Activated naive CD4-positive, alpha-beta T cell treated with anti-CD3 and anti-CD28 coated beads, Interleukin-2, amount 10 ng/mL, durations not matched to agents 7 days and 5 days (primary cell): ENCODE data around the gene CELA3A.
"Not testable (repeated sequence)": the region's sequence is repeated elsewhere in the genome, so short reads cannot be mapped to it uniquely, and the experiment has no call there.

Source experiments
- CTCF ChIA-PET: fragments of 350-600 bp; sonication (Branson Sonifier 250); formaldehyde crosslinking; loops from one replicate; lab custom pipeline; 2021; ENCODE audit warnings: antibody characterized with exemption; lab: Charles Lee
- DNase-seq: peaks from one replicate; pipeline ENCODE4 v3.0.0-alpha.2; 2020
- H3K27ac Mint-ChIP-seq: one replicate; pipeline ENCODE4 v1.8.0; 2021; ENCODE audit warnings: mild to moderate bottlenecking, moderate library complexity, mixed read lengths
- H3K27me3 Mint-ChIP-seq: one replicate; pipeline ENCODE4 v1.8.0; 2021; ENCODE audit warnings: mild to moderate bottlenecking, mixed read lengths
- H3K36me3 Mint-ChIP-seq: one replicate; pipeline ENCODE4 v1.8.0; 2021; ENCODE audit warnings: mixed read lengths
- H3K4me1 Mint-ChIP-seq: one replicate; pipeline ENCODE4 v1.8.0; 2021; ENCODE audit warnings: mixed read lengths
- H3K4me3 Mint-ChIP-seq: one replicate; pipeline ENCODE4 v1.8.0; 2021; ENCODE audit warnings: mild to moderate bottlenecking, moderate library complexity, mixed read lengths
- H3K9me3 Mint-ChIP-seq: one replicate; pipeline ENCODE4 v1.8.0; 2021; ENCODE audit warnings: mixed read lengths

CELA3A gene

DNA sequence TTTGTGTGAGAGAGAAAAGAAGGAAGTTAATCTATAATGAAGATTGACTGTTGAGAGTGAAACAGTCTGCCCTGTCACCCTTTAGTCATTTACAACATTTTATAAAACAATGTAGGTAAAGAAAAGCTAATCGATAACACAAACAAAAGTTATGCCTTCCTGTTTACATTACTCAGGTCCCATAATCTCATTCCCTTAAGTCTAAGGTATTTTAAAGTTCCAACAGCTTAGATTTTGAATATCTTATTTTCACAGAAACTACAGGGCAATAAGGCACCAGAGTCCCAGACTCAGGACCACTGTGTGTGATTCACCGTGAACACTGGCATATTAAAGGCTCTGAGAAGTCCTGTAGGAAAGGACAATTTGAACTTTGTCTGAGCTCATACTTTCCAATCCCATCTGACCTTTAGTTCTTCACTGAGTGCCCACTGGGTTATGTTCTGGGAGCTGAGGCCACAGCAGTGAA lies 28.4 kb upstream of the CELA3A start:
- H3K27ac Mint-ChIP-seq = not testable (repeated sequence)

DNA sequence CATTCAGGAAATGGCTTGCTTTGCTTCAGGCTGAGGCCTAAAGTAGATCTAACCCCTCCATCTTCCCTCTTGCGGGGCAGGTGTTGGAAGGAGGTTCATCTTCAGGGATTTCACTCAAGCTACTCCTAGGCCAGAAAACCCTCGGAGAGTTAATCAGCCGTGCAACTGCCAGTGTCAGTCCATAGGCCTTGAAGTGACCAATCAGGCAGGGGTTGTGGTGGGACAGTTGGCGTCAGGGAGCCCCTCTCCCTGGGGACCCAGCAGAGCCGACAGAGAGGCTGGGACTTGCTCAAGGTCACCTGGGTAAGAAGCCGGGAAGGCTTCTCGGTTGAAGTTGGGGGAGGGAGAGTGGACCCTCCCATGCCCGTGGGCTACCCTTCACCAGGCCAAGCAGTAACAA lies 27.5 kb upstream of the CELA3A start:
- H3K27me3 Mint-ChIP-seq, H3K4me1 Mint-ChIP-seq, DNase-seq, H3K4me3 Mint-ChIP-seq, CTCF ChIA-PET, H3K27ac Mint-ChIP-seq, H3K9me3 Mint-ChIP-seq, H3K36me3 Mint-ChIP-seq: not testable (repeated sequence)

More for the DNA sequence above, 28.4 kb upstream of the CELA3A start:
- H3K27me3 Mint-ChIP-seq, DNase-seq, H3K9me3 Mint-ChIP-seq, H3K4me1 Mint-ChIP-seq, H3K4me3 Mint-ChIP-seq, CTCF ChIA-PET, H3K36me3 Mint-ChIP-seq: not testable (repeated sequence)

DNA sequence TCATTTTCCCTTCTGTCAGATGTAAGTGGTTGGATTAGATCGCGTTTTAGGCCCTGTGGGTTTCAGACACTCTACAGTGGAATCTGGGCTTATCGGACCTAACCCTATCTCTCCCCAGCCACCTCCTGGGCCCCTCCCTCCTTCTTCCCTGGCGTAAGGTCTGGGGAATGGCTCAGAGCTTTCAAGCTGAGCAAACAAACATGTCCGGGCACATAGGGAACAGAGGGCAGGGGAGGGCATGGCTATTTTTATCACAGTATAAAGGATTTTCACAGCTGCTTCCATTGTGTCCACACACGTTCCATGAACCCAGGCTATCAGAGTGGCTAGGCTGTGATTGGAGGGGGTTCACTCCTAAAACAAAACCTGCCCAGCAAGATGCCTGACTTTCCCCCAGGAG lies 26.8 kb upstream of the CELA3A start:
- H3K4me1 Mint-ChIP-seq, H3K27ac Mint-ChIP-seq, H3K9me3 Mint-ChIP-seq, H3K27me3 Mint-ChIP-seq, H3K36me3 Mint-ChIP-seq, DNase-seq, CTCF ChIA-PET, H3K4me3 Mint-ChIP-seq: not testable (repeated sequence)

DNA sequence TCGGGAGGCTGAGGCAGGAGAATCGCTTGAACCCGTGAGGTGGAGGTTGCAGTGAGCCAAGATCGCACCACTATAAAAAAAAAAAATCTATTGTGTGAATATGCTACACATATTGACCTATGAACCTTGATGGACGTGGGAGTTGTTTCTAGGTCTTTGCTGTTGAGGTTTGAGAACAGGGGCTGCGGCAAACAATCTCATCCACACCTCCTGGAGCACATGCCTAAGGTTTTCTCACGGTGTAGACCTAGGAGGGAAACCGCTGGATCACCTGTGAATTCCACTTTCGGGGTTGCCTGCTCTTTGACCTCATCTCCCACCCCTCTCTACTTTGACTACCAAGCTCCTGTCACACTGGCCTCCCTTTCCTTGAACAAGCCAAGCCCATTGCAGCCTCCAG lies 26.2 kb upstream of the CELA3A start:
- DNase-seq, H3K4me3 Mint-ChIP-seq, H3K27ac Mint-ChIP-seq, H3K9me3 Mint-ChIP-seq, H3K27me3 Mint-ChIP-seq, H3K4me1 Mint-ChIP-seq, CTCF ChIA-PET, H3K36me3 Mint-ChIP-seq: not testable (repeated sequence)

DNA sequence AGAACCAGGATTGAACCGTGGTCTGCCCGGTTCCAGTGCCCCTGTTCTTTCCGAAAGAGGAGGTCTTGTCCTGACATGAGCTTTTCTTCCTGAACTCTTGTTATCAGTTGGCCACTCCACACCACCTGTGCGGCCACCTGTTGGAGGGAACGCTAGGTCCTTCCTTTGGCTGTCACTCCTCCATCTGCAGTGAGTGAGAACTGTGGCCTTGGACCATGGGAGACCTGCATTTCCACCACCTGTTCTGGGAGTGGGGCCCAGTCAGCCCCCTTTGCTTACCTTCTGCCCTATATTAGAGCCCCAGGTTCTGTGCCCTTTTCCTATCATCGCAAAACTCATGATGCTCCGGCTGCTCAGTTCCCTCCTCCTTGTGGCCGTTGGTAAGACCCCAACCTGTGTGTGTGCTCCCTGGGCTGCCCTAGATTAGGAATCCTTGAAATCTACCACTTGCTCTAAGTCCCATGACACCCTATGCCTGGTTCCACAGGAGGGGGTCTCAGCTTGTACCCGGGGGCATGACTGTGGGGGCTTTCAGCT lies 24.7 kb upstream of the CELA3A start, which contains the start of gene CELA3B:
CELA3B (plus strand) TSS at position 320 of the 537 bp plus-strand sequence; CDS start at position 338, 18 bp downstream.
- H3K4me1 Mint-ChIP-seq, H3K36me3 Mint-ChIP-seq, CTCF ChIA-PET, H3K27ac Mint-ChIP-seq, DNase-seq, H3K4me3 Mint-ChIP-seq, H3K27me3 Mint-ChIP-seq, H3K9me3 Mint-ChIP-seq: not testable (repeated sequence)

DNA sequence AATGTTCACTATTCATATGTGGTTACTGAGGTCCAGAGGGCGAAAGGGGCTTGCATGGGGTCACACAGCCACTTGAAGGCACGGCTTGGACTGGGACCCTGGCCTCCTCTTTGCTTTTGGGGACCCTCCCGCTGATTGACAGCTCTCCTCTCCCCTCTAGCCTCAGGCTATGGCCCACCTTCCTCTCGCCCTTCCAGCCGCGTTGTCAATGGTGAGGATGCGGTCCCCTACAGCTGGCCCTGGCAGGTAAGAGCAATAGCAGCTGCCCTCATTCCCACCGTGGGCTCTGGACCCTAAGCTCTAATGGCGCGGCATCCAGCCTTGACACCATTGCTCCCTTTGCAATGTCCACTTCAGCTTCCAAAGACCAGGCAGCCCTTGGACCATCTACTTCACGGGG lies 23.2 kb upstream of the CELA3A start:
- H3K27ac Mint-ChIP-seq, H3K36me3 Mint-ChIP-seq, H3K27me3 Mint-ChIP-seq, DNase-seq, H3K4me3 Mint-ChIP-seq, H3K9me3 Mint-ChIP-seq, H3K4me1 Mint-ChIP-seq: not testable (repeated sequence)
- CTCF ChIA-PET = interaction anchor here (0.6 kb wide), 1 partner anchor 28 kb away, joined by 3 read pairs; no protein-coding TSS in a partner anchor

DNA sequence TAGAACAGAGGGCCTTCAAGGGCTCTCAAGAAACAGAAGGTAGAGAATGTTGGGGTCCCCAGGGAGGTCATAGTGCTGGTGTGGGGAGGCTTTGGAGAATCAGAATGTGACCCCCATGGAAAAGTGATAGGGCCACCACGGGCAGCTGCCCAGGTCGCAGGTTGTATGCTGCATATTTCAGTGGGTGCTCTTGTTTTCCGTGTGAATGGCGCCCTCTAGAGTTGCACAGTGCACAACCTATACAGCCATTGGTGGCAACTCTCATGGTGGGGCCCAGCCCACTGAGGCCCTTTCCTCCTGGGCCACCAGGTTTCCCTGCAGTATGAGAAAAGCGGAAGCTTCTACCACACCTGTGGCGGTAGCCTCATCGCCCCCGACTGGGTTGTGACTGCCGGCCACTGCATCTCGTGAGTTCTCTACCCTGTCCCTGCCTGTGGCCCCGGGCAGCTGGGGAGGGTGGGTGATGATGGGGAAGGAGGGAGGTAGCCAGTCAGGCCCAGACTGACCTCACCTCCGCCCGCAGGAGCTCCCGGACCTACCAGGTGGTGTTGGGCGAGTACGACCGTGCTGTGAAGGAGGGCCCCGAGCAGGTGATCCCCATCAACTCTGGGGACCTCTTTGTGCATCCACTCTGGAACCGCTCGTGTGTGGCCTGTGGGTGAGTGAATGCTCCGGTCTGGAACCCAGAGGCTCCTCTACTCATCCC lies 20.8 kb upstream of the CELA3A start:
- not testable (repeated sequence) for H3K27me3 Mint-ChIP-seq, H3K4me1 Mint-ChIP-seq, H3K36me3 Mint-ChIP-seq, H3K9me3 Mint-ChIP-seq, H3K4me3 Mint-ChIP-seq, H3K27ac Mint-ChIP-seq
- peak; percentile 48 for DNase-seq
- CTCF ChIA-PET = interaction anchor here (2.0 kb wide), 1 partner anchor 44 kb away, joined by 5 read pairs; no protein-coding TSS in a partner anchor

DNA sequence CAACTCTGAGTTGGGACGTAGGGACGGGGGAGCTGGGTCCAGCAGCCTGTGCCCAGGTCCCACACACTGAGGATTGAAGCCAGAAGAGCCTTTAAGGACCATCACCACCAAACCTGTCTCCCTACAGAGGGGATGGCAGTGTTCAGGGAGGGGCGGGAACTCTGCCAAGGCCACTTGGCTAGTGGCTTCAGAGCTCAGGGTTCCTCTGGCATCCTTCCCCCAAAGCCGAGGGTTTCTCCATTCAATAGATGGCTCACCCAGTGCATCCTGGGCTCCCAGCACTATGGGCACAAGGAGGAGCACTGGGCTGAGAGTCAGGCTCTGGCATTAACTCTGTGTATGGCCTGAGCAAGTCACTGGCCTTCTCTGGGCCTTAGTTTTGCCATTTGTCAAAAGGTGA lies 20.2 kb upstream of the CELA3A start:
- not testable (repeated sequence) for DNase-seq, H3K27ac Mint-ChIP-seq, H3K4me1 Mint-ChIP-seq, H3K36me3 Mint-ChIP-seq, H3K27me3 Mint-ChIP-seq, H3K9me3 Mint-ChIP-seq, H3K4me3 Mint-ChIP-seq
- CTCF ChIA-PET = interaction anchor here (2.0 kb wide), 1 partner anchor 43 kb away, joined by 5 read pairs; no protein-coding TSS in a partner anchor

DNA sequence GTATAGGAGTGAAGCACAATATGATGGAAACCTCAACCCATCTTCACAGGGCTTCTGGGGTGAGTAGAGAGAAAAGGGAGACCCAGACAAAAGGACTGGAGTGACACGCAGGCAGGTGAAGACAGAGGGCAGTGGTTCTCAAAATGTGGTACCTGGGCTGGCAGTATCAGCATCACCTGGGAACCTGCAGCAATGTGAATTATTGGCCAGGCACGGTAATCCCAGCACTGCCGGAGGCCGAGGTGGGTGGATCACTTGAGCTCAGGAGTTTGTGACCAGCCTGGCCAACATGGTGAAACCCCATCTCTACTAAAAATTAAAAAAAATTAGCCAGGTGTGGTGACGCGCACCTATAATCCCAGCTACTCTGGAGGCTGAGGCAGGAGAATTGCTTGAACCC lies 19.3 kb upstream of the CELA3A start:
- H3K4me3 Mint-ChIP-seq, H3K4me1 Mint-ChIP-seq: not testable (repeated sequence)
- CTCF ChIA-PET = interaction anchor here (0.6 kb wide), 1 partner anchor 52 kb away, joined by 3 read pairs; no protein-coding TSS in a partner anchor

DNA sequence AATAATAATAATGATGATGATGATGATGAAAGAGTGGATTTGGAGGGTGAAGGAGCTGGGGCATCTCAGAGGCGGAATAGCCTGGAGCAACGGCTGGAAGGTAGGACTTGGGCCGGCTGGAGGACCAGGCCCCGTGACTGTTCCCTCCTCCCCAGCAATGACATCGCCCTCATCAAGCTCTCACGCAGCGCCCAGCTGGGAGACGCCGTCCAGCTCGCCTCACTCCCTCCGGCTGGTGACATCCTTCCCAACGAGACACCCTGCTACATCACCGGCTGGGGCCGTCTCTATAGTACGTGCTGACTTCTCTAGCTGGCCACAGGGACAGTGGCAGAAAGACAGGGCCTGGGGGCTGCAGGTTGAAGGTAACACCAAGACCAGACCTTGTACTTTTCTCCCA lies 17.9 kb upstream of the CELA3A start:
- CTCF ChIA-PET, DNase-seq, H3K9me3 Mint-ChIP-seq, H3K27ac Mint-ChIP-seq, H3K36me3 Mint-ChIP-seq, H3K4me3 Mint-ChIP-seq, H3K4me1 Mint-ChIP-seq, H3K27me3 Mint-ChIP-seq: not testable (repeated sequence)

More for the DNA sequence above, 19.3 kb upstream of the CELA3A start:
- not testable (repeated sequence) for H3K27ac Mint-ChIP-seq, H3K27me3 Mint-ChIP-seq, H3K36me3 Mint-ChIP-seq, H3K9me3 Mint-ChIP-seq, DNase-seq

DNA sequence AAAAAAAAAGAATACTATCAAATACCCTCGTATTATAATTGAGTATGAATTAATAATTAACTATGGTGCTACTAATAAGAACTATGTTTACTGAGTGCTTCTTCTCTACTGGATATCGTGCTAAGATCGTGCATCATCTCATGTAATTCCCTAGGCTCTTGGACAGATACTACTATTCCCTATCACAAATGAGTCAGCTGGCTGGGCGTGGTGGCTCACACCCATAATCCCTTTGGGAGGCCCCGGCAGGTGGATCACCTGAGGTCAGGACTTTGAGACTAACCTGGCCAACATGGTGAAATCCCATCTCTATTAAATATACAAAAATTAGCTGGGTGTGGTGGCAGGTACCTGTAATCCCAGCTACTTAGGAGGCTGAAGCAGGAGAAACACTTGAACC lies 15.6 kb upstream of the CELA3A start:
- DNase-seq, H3K27ac Mint-ChIP-seq, H3K27me3 Mint-ChIP-seq, CTCF ChIA-PET, H3K36me3 Mint-ChIP-seq, H3K4me1 Mint-ChIP-seq, H3K9me3 Mint-ChIP-seq, H3K4me3 Mint-ChIP-seq: not testable (repeated sequence)

DNA sequence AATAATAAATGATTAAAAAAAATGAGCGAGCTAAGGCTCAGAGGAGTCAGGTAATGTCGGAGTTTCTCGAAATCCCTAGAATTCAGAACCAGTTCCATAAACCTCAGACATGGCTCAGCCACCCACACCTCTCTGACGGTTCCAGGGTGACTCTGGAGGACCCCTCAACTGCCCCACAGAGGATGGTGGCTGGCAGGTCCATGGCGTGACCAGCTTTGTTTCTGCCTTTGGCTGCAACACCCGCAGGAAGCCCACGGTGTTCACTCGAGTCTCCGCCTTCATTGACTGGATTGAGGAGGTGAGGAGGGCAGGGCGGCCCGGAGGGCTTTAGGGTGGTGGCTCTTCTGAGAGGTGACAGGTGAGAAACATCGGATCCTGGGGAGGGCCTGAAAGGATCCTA lies 15.1 kb upstream of the CELA3A start:
- H3K4me3 Mint-ChIP-seq, DNase-seq, H3K36me3 Mint-ChIP-seq, H3K27me3 Mint-ChIP-seq, H3K9me3 Mint-ChIP-seq, H3K27ac Mint-ChIP-seq, CTCF ChIA-PET, H3K4me1 Mint-ChIP-seq: not testable (repeated sequence)

DNA sequence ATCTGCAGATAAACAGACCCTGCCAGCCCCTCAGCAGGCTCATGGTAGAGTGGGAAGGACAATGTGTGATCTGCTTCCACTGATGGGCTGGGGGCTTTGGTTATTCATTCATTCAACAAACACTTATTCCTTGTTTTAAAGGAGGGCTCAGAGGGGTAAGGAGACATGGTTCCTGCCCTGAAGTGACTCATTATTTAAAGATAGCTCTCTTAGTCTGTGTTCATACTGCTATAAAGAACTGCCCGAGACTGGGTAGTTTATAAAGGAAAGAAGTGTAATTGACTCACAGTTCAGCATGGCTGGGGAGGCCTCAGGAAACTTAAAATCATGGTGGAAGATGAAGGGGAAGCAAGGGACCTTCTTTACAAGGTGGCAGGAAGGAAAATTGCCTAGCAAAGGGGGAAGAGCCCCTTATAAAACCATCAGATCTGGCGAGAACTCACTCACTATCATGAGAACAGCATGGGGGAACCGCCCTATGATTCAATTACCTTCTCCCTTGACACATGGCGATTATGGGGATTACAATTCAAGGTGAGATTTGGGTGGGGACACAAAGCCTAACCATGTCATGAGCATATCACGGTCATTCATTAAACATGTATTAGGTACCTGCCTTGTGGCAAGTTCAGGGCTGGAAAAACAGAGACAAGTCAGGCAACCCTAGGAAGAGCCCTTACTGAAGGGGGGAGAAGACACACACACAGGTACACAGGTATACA lies 11.6 kb upstream of the CELA3A start:
- H3K4me3 Mint-ChIP-seq, H3K27ac Mint-ChIP-seq, CTCF ChIA-PET, H3K4me1 Mint-ChIP-seq, H3K36me3 Mint-ChIP-seq, DNase-seq, H3K9me3 Mint-ChIP-seq: not testable (repeated sequence)
- H3K27me3 Mint-ChIP-seq = peaks cover 12% of the 10 kb centered on the region

DNA sequence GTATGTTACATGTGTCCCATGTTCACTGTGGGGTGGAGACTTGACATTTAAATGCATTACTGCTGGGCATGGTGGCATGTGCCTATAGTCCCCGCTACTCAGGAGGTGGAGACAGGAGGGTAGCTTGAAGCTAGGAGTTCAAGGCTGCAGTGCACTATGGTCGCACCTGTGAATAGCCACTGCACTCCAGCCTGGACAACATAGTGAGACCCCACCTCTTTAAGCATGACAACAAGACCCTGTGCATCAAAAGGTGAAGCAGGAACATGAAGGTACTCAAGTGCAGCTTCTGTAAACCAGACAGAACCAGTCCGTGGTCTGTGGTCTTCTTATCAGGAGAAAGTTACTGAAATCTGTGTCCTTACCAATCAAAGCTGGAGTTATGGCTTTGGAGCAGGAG lies 9.3 kb upstream of the CELA3A start:
- not testable (repeated sequence) for H3K9me3 Mint-ChIP-seq, H3K36me3 Mint-ChIP-seq, H3K4me1 Mint-ChIP-seq, H3K4me3 Mint-ChIP-seq, H3K27ac Mint-ChIP-seq, DNase-seq
- CTCF ChIA-PET = interaction anchor here (0.6 kb wide), 1 partner anchor 424 kb away, joined by 4 read pairs; no protein-coding TSS in a partner anchor
- H3K27me3 Mint-ChIP-seq = peaks cover 12% of the 10 kb centered on the region

DNA sequence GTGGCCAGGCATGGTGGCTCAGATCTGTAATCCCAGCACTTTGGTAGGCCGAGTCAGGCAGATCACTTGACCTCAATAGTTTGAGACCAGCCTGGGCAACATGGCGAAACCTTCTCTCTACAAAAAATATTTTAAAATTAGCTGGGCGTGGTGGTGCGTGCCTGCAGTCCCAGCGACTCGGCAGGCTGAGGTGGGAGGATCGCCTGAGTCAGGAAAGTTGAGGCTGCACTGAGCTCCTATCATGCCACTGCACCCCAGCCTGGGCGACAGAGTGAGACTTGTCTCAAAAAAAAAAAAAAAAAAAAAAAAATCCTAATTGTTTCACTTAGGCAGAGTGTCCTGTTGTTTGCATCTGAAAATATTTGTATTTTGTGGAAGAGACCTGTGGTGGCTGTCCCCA lies 6.7 kb upstream of the CELA3A start:
- H3K9me3 Mint-ChIP-seq, H3K4me1 Mint-ChIP-seq, H3K27ac Mint-ChIP-seq, H3K36me3 Mint-ChIP-seq, H3K4me3 Mint-ChIP-seq, DNase-seq, CTCF ChIA-PET: not testable (repeated sequence)
- H3K27me3 Mint-ChIP-seq = peaks cover 12% of the 10 kb centered on the region
